ENCODE results near the gene SLC20A1.

- TF ChIP-seq USF1 (IDR thresholded peaks at IDR 0.05) (no peak), TAF1 (IDR thresholded peaks at IDR 0.05; ENCODE audit: low read depth) (no peak), EGR1 (IDR thresholded peaks at IDR 0.05) (no peak), YY1 (IDR thresholded peaks at IDR 0.05; ENCODE audit: low read depth) (no peak), TEAD4 (IDR thresholded peaks at IDR 0.05) (no peak), RAD21 (IDR thresholded peaks at IDR 0.05; ENCODE audit: low read depth) (no peak), FOXM1 (IDR thresholded peaks at IDR 0.05; ENCODE audit: borderline replicate concordance, low read depth) (no peak), EP300 (IDR thresholded peaks at IDR 0.05; ENCODE audit: borderline replicate concordance) (no peak), CEBPB (IDR thresholded peaks at IDR 0.05) (no peak), NFIC (IDR thresholded peaks at IDR 0.05) (no peak), CREB1 (IDR thresholded peaks at IDR 0.05; ENCODE audit: low read depth) (no peak)
- TF ChIP-seq, protein P1, sequence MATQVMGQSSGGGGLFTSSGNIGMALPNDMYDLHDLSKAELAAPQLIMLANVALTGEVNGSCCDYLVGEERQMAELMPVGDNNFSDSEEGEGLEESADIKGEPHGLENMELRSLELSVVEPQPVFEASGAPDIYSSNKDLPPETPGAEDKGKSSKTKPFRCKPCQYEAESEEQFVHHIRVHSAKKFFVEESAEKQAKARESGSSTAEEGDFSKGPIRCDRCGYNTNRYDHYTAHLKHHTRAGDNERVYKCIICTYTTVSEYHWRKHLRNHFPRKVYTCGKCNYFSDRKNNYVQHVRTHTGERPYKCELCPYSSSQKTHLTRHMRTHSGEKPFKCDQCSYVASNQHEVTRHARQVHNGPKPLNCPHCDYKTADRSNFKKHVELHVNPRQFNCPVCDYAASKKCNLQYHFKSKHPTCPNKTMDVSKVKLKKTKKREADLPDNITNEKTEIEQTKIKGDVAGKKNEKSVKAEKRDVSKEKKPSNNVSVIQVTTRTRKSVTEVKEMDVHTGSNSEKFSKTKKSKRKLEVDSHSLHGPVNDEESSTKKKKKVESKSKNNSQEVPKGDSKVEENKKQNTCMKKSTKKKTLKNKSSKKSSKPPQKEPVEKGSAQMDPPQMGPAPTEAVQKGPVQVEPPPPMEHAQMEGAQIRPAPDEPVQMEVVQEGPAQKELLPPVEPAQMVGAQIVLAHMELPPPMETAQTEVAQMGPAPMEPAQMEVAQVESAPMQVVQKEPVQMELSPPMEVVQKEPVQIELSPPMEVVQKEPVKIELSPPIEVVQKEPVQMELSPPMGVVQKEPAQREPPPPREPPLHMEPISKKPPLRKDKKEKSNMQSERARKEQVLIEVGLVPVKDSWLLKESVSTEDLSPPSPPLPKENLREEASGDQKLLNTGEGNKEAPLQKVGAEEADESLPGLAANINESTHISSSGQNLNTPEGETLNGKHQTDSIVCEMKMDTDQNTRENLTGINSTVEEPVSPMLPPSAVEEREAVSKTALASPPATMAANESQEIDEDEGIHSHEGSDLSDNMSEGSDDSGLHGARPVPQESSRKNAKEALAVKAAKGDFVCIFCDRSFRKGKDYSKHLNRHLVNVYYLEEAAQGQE (IDR thresholded peaks at IDR 0.05; ENCODE audit: low read depth): no peak
- TF ChIP-seq, protein P2, sequence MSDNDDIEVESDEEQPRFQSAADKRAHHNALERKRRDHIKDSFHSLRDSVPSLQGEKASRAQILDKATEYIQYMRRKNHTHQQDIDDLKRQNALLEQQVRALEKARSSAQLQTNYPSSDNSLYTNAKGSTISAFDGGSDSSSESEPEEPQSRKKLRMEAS (IDR thresholded peaks at IDR 0.05): no peak
Measured at GRCh38 chr2:112636605-112637288, 9.0 kb upstream of the SLC20A1 start.

All from Ishikawa (cell line).